ENCODE data around the gene AGXT2.
"Not testable (repeated sequence)": the region's sequence is repeated elsewhere in the genome, so short reads cannot be mapped to it uniquely, and the experiment has no call there.

AGXT2 gene

GRCh38 chr5:35012796-35013195 lies 35.0 kb downstream of the AGXT2 start:
- no peak for DNase-seq

- no peak for DNase-seq
Measured at GRCh38 chr5:35012365-35012764, 35.4 kb downstream of the AGXT2 start.

GRCh38 chr5:35010676-35011075 lies 37.1 kb downstream of the AGXT2 start:
- DNase-seq: no peak

- no peak for DNase-seq
Measured at GRCh38 chr5:35009657-35010056, 38.1 kb downstream of the AGXT2 start.

- no peak for DNase-seq
Measured at GRCh38 chr5:35009019-35009418, 38.7 kb downstream of the AGXT2 start.

- no peak for DNase-seq
Measured at GRCh38 chr5:35004771-35005170, 43.0 kb downstream of the AGXT2 start.

- DNase-seq: no peak
Measured at GRCh38 chr5:35004200-35004599, 43.5 kb downstream of the AGXT2 start.

GRCh38 chr5:35003018-35003957 lies 44.5 kb downstream of the AGXT2 start:
- peak; percentile 57 for DNase-seq

GRCh38 chr5:35002459-35002858 lies 45.3 kb downstream of the AGXT2 start:
- no peak for DNase-seq

- DNase-seq: no peak
Measured at GRCh38 chr5:35001842-35002241, 45.9 kb downstream of the AGXT2 start.

GRCh38 chr5:34998058-34998789 lies 49.5 kb downstream of the AGXT2 start:
- peak; percentile 88 for DNase-seq

GRCh38 chr5:34996261-34996660 lies 51.5 kb downstream of the AGXT2 start:
- no peak for DNase-seq

- no peak for DNase-seq
Measured at GRCh38 chr5:34993951-34994350, 53.8 kb downstream of the AGXT2 start.

GRCh38 chr5:34991486-34992238 lies 56.1 kb downstream of the AGXT2 start:
- peak; percentile 23 for DNase-seq

GRCh38 chr5:34986965-34987364 lies 60.8 kb downstream of the AGXT2 start:
- no peak for DNase-seq

GRCh38 chr5:34982823-34983222 lies 64.9 kb downstream of the AGXT2 start:
- DNase-seq: no peak

GRCh38 chr5:34978681-34979080 lies 69.1 kb downstream of the AGXT2 start:
- DNase-seq: no peak

- no peak for DNase-seq
Measured at GRCh38 chr5:34977934-34978613, 69.7 kb downstream of the AGXT2 start.

GRCh38 chr5:34976347-34976746 lies 71.4 kb downstream of the AGXT2 start:
- no peak for DNase-seq

- not testable (repeated sequence) for DNase-seq
Measured at GRCh38 chr5:34971655-34972054, 76.1 kb downstream of the AGXT2 start.

- DNase-seq: no peak
Measured at GRCh38 chr5:34970552-34970951, 77.2 kb downstream of the AGXT2 start.

- no peak for DNase-seq
Measured at GRCh38 chr5:34968258-34968657, 79.5 kb downstream of the AGXT2 start.

Measured in fibroblast of skin of abdomen (primary cell).